AG04450 (cell line): ENCODE data around the gene PFKP. TPM values are rescaled to one million over a fixed set of nuclear protein-coding genes. Genes with fewer than 3 reads are reported as not detected.

Experiments used
- CTCF ChIA-PET: fragments of 300-600, 350-600 bp; formaldehyde crosslinking; extraction: SDS; loops from one replicate; lab custom pipeline; 2022; ENCODE audit warnings: antibody characterized with exemption, inconsistent platforms; lab: Charles Lee
- POLR2A ChIA-PET: fragments of 350-600 bp; formaldehyde crosslinking; extraction: SDS; loops from one replicate; lab custom pipeline; 2021; ENCODE audit warnings: antibody characterized with exemption, inconsistent platforms; lab: Yijun Ruan, JAX
- DNase-seq: peaks from one replicate; pipeline ENCODE4 v3.0.0-alpha.2; 2011; ENCODE audit warnings: low read depth, low spot score
- H3K27ac ChIP-seq: one replicate; pipeline ENCODE4 v1.5.1; 2012; ENCODE audit warnings: low read depth, low read length, control low read depth
- H3K27me3 ChIP-seq: one replicate; pipeline ENCODE4 v1.6.0; 2012; ENCODE audit warnings: low read length; ENCODE audit not compliant: control insufficient read depth, insufficient read depth
- H3K4me3 ChIP-seq: 2 replicates; pipeline ENCODE4 v1.5.1; 2011; ENCODE audit warnings: mild to moderate bottlenecking, low read depth, low read length, control low read depth
- H3K9me3 ChIP-seq: 2 replicates; pipeline ENCODE4 v1.5.1; 2012; ENCODE audit warnings: low read length; ENCODE audit not compliant: control insufficient read depth, insufficient read depth
- polyA plus RNA-seq: library from polyadenylated mRNA; depleted of rRNA; stranded (reverse); fragments of >200 nt; gene quantifications from 2 replicates; pipeline ENCODE4 v1.2.3, GENCODE V29; 2011
- TF ChIP-seq, protein P1 (sequence below): IDR thresholded peaks from 2 replicates; pipeline ENCODE4 v1.5.1; 2011; ENCODE audit warnings: low read depth, low read length, control low read depth, inconsistent platforms

Gene PFKP
- polyA plus RNA-seq, 1 experiment = 122 TPM

GRCh38 chr10:3076138-3076537, 8.8 kb downstream of the PFKP start:
- H3K9me3 ChIP-seq = no peaks in the 10 kb centered on the region
- no peak for DNase-seq
- ChIA-PET CTCF (no interaction called here), POLR2A (no interaction called here)
- H3K4me3 ChIP-seq = no peak overlapping the region
- no peaks in the 10 kb centered on the region for H3K27me3 ChIP-seq
- TF ChIP-seq, protein P1, sequence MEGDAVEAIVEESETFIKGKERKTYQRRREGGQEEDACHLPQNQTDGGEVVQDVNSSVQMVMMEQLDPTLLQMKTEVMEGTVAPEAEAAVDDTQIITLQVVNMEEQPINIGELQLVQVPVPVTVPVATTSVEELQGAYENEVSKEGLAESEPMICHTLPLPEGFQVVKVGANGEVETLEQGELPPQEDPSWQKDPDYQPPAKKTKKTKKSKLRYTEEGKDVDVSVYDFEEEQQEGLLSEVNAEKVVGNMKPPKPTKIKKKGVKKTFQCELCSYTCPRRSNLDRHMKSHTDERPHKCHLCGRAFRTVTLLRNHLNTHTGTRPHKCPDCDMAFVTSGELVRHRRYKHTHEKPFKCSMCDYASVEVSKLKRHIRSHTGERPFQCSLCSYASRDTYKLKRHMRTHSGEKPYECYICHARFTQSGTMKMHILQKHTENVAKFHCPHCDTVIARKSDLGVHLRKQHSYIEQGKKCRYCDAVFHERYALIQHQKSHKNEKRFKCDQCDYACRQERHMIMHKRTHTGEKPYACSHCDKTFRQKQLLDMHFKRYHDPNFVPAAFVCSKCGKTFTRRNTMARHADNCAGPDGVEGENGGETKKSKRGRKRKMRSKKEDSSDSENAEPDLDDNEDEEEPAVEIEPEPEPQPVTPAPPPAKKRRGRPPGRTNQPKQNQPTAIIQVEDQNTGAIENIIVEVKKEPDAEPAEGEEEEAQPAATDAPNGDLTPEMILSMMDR = no peak
- no peak overlapping the region for H3K27ac ChIP-seq

GRCh38 chr10:3077509-3077908, 10.2 kb downstream of the PFKP start:
- H3K9me3 ChIP-seq = no peaks in the 10 kb centered on the region
- CTCF ChIA-PET = no interaction called here
- TF ChIP-seq, protein P1 = no peak
- H3K27me3 ChIP-seq = no peaks in the 10 kb centered on the region
- no peak overlapping the region for H3K4me3 ChIP-seq
- POLR2A ChIA-PET = no interaction called here
- DNase-seq = no peak
- H3K27ac ChIP-seq = no peak overlapping the region

DNA sequence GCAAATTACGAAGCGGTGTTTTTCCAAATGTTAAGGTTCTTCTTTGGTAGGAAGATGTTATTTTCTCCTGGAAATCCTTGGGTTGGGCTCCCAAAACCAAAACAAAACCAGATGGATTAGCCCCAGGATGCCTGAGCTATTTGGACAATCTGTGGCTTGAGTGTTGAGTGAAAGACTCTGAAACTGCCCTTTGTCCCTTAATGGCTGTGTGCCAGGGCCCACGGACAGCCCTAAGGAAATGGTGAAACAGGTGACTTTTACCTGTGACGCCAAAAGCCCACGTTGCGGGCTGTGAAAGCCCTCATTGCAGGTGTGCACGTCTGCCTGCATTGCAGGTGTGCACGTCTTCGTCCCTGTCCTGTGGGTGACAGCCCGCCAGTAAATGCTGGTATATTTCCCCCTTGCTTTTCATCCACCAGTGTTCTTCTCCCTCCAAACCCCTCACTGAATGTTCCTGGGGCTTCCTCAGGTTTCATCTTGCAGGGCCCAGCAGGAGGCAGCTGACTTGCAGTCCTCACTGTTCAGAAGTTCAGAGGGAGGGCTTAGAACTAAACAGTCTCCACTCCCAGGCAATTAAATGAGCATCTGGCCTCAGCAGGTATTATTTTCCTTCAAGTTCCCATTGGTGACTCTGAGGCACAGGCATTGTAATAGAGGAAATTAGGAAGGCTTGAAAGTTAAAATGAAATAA, 10.7 kb downstream of the PFKP start:
- POLR2A ChIA-PET = no interaction called here
- no peak for DNase-seq
- no peaks in the 10 kb centered on the region for H3K27me3 ChIP-seq
- H3K9me3 ChIP-seq = no peaks in the 10 kb centered on the region
- no peak overlapping the region for H3K4me3 ChIP-seq
- CTCF ChIA-PET = no interaction called here
- H3K27ac ChIP-seq = no peak overlapping the region
- TF ChIP-seq, protein P1 = no peak

DNA sequence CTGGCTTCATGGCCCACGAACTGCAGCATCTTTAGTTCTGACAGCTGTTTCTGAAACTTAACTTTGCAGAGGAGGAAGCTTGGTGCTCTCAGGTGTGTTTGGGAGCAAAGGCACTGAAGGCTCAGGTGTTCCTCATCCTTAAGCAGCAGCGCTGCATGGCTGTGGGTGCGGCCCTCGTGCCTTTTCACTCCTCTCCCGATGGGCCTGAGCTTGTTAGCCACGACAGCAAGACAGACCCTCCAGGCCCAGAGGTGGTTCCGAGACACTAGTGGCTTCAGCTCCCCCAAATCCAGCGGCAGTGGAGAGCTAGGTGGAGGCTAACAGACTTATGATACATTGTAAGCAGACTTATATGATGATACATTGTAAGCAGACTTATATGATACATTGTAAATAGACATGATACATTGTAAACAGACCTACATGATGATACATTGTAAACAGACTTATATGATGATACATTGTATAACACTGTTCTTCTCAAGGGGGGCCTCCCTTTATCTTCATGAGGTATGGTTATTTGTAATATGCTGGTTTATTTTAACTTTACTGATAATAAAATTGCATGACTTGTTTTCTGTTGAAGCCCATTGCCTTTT, 14.1 kb downstream of the PFKP start:
- DNase-seq = no peak
- Histone ChIP-seq H3K27me3 (no peaks in the 10 kb centered on the region), H3K27ac (no peak overlapping the region), H3K4me3 (no peak overlapping the region), H3K9me3 (no peaks in the 10 kb centered on the region)
- CTCF ChIA-PET = interaction anchor here (0.5 to 1.3 kb wide), 4 partner anchors 10 to 1241 kb away, joined by 3 to 6 read pairs (median 4); no protein-coding TSS in a partner anchor
- POLR2A ChIA-PET = interaction anchor here (1.4 to 1.7 kb wide), 2 partner anchors 10 to 14 kb away, joined by 4 to 12 read pairs; no protein-coding TSS in a partner anchor
- TF ChIP-seq, protein P1 = no peak

DNA sequence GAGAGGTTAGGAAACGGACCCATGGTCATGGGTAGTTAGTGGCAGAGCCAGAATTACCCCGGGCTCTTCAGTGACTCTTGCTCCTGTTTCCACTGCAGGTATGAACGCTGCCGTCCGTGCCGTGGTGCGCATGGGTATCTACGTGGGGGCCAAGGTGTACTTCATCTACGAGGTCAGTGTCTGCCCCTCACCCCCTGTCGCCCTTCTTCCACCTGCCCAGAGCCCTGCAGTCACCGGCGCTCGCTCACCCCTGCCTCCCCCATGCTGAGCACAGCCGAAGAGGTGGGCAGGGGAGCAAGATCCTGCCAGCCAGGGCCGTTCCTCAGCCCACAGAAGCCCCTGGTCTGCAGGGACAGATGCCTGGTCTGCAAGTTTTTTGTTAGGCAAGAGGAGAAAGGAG, 14.9 kb downstream of the PFKP start:
- Histone ChIP-seq H3K4me3 (no peak overlapping the region), H3K27me3 (no peaks in the 10 kb centered on the region), H3K9me3 (no peaks in the 10 kb centered on the region), H3K27ac (no peak overlapping the region)
- ChIA-PET POLR2A (no interaction called here), CTCF (no interaction called here)
- TF ChIP-seq, protein P1 = no peak
- DNase-seq = no peak
